Measurements from ENCODE around the gene CEP104.

GRCh38 chr1:3796215-3797061 is 60.6 kb downstream of the CEP104 start, which contains the start of gene LRRC47:
- peak; percentile 21 for TF ChIP-seq TAF1 (conservative IDR thresholded peaks at IDR 0.05)
- TF ChIP-seq CTCF (IDR thresholded peaks at IDR 0.05; ENCODE audit: low read depth, low read length, missing input control): no peak
- peak; percentile 55 to 95 for TF ChIP-seq GABPA (IDR thresholded peaks at IDR 0.05 in 1 of 2, conservative IDR thresholded peaks at IDR 0.05 in 1 of 2)
- peak in 1 of 2 donors; percentile 28 for TF ChIP-seq RAD21 (IDR thresholded peaks at IDR 0.05)
- TF ChIP-seq REST (IDR thresholded peaks at IDR 0.05): peak; percentile 20
- TF ChIP-seq SP1 (IDR thresholded peaks at IDR 0.05): peak; percentile 35

All from liver (tissue), 3 donors.